Measurements from ENCODE around the gene SCAP.

SCAP gene

DNA sequence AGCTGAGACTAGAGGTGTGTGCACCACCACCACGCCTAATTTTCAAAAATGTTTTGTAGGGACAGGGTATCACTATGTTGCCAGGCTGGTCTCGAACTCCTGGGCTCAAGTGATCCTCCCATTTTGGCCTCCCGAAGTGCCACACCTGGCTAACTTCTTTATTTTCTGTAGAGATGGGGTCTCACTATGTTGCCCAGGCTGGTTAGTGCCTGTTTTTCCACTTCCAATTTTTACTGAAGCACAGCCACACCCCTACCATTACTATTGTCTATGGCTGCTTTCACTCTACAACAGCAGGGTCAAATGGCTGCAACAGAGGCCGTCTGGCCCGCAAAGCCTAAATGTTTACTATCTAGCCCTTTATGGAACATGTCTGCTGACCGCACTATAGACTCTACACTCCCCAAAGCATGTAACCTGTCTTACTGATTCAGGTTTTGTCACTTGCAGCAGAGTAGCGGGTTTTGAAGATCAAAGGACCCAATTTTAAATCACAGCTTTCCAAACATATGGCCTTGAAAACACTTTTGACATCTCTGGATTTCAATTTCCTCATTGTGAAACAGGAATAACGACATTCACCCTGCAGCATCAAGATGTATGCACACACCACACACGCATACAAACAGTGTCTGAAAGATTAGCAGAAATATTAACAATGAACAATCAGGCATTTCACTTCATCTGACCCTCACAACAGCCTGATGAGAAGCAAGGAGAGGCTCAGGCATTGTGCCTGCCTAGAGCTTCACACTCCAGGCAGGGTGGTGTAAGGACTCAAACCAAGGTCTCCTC, 46.1 kb downstream of the SCAP start:
- DNase-seq = no peak

DNA sequence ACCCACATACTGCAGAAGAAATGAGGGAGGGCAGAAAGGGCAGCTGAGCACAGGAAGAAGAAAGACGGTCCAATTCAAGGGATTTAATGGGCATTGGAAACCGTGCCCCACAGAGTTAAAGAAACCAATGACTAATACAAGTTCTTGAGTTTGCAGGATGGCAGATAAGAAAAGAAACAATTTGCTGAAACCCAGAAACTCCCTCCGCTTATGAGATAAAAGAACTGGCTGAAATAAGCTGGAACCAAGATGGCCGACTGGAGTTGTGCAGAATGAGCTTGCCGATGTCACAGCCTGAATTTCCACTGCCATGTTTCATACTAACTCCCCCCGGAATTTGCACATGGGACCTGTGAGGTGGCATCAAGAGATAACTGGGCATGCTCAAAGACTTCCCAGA, 47.1 kb downstream of the SCAP start:
- no peak for DNase-seq

DNA sequence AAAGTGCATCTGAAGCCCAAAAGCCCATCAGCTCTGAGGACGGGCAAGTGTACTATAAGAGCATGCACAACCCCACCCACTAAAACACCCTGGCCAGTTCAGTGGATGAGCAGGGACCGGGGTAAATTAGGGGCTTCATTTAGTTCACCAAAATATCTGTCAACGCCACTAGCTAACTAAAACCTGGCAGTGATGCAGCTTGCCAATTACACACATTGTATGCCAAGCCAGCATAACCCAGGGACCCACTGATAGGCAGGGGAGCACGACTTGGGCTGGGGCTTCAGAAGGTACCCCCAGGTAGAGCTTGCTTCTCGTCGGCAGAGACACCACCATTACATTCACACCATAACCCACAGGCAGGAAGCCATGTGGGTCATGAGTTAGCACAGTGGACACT, 47.9 kb downstream of the SCAP start:
- no peak for DNase-seq

DNA sequence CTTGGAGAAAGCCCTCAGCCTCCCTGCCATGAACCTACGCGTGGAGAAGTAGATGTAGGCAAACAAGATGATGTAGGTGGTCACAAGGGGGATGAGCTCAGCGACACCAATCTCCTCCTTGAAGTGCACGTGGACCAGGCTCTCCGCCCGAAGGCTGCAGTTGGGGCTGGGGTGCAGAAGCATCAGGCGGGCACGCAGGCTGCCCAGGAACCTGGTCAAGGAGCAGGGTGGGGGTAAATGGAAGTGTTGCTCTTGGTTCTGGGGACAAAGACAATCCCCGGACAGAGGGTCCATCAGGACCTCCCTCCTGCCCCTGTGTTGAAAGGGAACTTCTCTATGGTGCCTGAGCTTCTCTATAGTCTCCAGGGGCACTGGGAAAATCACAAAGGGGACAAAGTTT, 49.8 kb downstream of the SCAP start:
- no peak for DNase-seq

DNA sequence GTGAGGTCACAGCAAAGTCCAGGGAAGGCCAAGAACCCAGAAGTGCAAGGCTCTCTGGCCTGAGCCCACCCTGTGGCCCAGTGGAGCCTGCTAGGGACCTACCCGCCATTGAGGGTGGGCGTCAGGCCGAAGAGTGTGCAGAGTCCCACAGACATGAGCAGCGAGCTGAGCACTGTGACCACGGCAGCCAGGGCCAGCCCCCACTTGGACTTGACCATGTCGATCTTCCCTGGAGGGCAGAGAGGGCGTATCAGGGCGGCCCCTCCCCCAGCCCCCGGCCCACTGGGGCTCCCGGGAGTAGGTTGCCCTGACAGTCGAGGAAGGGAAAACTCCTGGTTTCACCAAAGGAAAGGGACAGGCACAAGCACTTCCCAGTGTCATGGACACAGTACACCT, 50.4 kb downstream of the SCAP start:
- DNase-seq = no peak

DNA sequence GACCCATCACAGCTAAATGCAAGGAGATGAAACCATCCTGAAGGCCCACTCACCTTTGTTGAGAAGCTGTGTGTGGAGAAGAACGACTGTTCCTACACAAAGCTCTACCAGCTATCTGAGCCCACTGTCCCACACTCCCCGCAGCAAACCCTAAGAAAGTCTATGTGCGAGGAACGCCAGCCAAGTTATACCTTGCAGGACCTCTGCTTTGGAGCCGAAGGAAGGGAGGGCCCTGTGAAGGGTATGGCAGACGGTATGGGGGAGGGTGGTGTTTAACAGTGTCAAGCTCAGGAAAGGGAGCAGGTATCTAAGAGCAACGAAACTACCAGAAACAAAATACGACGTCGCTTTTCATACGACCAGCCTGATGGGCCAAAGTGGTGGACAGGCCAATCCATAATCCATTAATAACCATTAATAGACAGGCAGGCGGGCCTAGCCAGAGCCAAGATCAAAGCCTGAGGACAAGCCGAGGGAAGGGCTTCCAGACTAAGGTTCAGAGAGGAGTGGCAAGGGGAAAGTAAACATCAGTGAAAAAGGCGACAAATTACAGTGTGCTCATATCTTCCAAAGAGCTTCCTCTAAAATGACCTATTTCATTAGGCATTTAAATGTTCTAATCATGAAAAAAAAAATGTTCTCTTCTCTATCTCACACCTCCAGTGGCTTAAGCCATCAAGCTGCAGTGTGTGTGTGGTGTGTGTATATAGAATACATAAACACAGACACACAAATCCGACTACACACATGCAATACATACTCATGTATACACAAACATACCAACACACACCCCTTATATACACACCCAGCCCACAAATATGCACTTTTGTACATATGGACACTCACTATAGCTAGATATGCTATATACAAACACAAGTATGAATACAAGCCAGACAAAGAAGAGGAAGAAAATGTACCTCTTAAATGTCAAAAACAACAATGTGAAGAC, 51.0 kb downstream of the SCAP start:
- DNase-seq = no peak

DNA sequence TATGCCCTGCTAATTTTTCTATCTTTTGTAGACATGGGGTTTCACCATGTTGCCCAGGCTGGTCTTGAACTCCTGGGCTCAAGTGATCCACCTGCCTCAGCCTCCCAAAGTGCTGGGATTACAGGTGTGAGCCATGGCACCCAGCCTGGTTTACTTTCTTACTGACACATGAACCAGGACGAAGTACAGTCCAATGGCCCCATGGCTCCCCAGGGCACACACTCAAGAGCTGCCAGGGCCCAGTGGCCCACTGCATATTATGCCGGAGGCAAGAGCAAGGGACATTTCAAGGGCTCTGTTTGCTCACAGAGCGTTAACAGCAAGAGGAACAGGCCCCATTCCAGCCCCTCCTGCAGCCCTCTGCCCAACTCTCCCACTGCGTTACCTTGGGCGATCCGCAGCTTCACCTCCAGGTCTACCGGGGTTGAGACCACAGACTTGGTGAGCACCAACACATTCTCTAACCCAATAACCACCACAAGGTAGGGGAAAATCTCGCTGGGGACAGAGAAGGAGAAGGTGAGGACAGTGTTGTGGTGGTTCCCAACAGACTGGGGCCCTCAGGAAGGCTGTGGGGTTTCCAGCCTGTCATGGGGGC, 52.1 kb downstream of the SCAP start:
- DNase-seq = no peak

DNA sequence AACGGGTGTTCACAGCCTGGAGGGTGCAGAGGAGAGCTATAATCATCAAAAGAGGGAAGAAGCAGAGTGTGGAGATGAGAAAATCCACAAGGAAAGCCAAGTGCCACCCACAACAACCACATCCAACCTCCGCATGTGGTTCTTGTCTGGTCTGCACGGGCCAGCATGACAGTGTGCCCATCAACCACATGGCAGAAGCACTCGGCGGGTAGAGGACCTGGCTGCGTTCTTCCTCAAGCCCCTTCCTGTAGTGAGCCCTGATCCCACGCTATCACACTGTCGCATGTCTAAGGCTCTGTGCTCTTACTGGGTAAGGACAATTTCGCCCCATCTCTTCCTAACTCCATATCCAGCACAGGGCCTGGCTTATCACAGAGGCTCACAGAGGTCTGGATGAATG, 53.0 kb downstream of the SCAP start:
- no peak for DNase-seq

DNA sequence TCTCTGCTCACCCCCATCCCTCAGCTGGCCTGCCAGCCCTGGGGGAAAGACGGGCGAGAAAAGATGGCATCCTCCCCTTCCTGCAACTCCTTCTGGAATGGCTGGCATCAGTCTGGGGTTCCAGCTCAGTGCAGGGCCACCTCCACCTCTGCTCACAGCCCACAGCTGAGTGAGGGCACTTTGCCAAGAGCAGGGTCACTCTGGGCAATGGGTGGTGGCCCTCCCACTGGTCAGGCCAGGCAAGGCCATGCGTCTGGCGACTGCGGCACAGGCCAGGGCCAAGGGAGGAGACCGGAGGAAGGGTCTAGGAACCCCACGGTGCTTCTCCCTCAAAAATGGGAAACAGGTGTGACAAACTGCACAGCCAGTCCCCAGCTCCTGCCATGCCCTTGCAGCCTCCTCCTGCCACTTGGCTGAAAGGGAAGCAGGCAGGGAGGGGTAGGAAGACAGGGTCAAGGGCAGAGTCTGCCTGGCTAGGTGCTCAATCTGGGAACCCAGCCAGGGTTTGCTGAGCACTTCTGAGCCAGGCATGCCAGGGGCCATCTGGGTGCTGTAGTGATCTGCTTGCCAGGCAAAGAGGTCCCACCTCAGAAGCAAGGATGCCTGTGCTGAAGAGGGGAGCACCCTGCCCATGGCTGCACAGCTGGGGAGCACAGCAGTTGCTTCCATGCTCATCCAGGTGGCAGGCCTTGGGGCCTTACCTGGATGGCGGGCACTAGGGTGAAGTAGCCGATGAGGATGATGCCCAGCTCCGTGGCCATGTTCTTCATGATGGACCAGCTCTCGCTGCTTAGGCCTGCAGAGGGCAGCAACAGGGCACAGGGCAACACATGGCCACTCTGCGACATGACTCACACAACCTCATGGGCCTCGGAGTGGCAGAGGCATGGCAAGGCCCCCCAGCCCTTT, 53.7 kb downstream of the SCAP start:
- no peak for DNase-seq

DNA sequence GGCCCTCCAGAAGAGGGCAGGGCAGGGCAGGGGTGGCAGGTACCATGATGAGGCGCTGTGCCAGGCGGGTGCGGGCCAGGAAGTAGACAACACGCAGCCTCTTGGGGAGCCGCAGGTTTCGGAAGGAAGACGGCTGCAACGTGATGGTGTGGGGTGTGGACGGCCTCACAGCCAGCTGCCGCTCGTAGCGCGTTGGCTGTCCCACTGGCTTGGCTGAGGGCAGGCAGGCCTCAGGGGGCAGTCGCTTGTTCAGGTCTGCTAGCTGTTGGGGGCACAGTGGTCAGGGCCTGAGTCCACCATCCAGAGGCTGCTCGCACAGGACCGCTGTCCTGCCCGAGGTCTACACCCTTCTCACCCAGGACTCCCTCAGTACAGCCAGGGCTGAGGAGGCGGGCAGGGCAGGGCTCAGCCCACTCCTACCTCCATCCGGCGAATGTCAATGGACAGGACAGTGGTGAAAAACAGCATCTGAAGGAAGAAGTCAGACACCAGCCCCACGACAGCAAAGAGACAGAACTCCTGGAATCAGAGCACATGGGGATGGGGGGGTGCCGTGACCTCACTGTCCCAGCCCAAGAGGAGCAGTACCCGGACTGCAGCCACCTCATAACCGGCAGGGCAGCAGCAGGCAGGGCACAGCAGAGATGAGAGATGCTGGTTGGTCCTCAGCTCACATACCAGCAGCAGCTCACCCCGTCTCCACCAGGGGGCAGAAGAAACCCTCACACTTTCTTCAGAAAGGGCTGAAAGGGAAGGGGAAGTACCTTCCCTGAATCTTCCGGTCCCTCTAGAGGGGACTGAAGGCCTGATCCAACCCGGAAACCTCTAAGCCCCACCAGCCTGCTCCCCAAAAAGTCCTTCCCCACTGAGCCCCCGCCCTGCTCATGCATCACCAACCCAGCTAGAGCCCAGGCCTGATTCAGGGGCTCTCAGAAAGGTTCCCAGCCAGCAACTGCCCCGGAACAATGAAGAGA, 54.9 kb downstream of the SCAP start:
- DNase-seq = peak; percentile 87

DNA sequence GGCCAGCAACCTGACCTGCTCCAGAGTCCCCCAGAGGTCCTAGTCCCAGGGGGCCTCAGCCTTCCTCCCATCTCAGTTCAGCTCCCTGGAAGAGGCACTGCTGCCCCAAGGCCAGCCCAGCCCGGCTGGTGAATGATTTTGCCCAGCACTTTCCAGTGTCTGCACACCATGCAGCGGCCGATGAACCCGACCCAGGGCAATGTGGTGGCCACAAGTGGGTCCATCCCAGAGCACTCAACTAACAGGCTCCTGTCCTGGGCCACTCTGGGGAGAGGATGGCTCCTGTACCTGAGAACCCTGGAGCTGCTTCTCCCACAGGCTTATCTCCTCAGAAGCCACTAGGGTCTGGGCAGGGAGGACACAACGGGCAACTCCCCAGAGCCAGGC, 55.7 kb downstream of the SCAP start:
- no peak for DNase-seq

DNA sequence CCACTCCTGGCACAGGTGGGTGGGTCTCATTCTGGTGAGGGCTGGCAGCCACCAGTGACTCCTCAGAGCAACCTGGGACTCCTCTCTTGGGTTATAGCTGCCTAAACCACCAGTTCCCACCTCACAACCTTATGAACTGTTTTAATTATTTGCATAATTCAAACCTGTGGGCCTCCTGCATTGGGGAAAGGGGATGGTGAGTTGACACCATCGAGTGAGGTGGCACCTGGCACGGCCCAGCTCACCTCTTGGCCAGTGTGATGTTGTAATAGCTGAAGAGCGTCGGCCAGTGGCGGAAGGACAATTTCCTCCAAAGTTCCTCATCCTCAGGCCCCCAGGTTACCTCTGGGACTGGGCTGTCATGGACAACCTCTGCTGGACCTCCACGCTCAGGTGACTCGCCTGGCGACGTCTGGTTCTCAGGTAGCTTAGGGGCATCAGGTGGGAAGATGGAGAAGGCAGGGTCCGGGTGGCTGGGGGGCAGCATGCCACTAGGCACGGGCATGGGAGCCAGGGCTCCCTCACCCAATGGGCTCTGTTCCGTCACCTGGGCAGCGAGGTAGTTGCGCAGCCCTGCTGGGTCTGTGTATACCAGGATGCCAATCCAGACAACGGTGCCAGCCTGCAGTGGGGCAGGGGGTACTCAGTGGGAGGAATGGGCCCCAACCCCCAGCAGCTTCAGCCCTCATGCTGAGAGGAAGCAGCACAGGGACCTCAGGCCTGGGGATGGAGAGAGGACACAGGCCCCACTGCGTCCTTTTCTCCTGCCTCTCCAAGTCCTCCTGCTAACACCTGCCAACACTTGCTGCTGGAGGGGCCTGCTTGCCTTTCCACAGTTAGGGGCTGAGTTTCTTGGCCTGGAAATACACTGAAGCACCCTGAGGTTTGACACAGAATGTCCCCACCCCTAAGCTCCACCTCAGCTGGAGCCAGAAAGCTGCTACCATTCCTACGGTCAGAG, 56.4 kb downstream of the SCAP start:
- DNase-seq = no peak

DNA sequence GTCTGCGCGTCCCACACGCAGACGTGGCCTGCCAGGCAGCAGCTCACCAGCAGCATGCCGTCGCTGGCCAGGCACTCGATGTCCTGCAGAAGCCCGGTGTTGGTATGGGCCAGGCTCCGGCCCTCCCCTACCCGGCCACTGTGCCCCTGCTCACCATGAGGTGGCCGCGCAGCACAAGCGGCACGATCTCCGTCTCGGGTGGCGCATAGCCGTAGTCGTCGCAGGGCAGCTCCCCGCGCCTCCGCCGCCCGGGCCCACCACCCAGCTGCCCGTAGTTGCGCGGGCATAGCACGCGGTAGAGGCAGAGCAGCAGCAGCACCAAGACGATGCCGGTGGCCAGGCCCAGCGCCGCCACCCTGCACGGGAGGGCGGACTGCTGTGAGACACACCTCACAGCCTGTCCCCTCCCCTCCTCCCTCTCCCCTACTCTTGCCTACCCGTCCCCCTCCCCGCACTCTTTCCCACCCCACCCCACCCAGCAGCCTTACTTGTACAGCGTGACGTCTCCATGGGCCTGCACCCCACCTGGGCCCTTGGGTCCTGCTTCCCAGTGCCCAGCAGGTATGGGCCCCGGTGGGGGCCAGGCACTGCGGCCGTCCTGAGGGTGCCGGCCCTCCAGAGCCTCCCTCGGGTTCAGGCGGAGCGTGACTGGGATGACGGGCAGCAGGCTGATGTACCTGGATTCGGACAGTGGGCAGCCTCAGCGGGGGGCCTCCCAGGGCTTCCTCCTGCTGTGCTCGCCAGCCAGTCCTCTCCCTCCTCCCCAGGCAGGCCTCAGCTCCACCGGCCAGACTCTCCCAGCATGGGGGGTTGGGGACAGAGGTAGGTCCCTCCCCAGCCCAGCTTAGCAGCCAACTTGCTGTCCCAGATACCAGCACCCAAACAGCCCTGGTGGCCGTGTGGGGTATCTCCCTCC, 57.3 kb downstream of the SCAP start:
- no peak for DNase-seq

DNA sequence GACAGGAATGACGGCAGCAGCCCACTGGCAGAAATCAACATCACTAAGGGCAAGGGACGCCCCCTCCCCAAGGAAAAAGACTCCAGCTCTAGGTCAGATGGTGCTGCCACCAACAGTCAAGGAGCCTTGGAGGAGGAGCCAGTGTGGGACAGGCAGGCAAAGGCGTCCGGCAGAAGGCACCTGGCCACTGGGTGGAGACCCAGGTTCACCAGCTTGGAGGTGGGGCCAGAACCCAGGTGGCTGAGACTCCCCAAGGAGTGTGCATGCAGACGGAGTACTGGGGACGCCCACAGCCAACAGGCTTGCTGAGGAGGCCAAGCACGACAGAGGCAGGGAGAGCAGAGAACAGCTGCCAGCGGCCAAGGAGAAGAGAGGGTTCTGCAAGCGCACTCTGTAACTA, 59.7 kb downstream of the SCAP start:
- DNase-seq = no peak

DNA sequence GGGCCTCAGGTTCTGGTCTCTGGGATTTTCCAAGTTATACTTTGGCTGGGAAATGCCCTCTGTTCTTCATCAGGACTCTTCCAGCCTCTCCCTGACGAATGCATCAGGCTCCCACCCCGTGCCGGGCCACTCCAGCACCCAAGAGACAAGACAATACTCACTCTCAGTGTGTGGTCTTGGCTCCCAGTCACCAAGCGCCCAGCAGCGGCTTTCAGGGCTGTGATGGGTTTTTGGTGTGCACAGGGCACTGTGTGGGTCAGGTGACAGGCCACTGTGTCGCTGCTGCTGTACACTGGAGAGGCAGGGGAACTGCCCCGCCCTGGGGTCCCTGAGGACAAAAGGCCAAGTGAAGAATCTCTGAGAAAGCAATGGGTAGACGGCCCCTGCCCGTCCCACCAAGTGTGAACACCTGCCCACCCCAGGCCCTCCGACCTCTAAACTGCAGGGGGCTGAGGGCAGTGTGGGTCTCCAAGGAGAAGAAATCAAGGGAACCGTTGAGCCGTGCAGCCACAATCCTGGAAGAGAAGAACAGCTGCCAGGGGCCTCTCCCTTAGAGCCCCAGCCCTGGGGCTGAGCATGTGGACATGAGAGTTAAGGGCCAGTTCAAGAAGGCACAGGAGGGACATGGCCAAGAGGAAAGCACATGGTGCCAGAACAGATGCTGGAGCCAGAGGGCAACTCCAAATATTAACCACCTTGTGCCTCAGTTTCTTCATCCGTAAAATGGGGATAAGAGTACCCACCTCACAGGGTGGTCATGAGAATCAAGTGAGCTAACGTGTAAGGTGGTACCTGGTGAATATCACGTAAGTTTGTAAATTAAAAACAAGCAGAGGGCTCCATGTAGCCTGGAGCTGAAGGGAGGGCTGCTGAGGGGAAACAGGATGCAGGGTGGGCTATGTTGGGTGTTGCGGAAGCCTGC, 60.8 kb downstream of the SCAP start:
- no peak for DNase-seq

DNA sequence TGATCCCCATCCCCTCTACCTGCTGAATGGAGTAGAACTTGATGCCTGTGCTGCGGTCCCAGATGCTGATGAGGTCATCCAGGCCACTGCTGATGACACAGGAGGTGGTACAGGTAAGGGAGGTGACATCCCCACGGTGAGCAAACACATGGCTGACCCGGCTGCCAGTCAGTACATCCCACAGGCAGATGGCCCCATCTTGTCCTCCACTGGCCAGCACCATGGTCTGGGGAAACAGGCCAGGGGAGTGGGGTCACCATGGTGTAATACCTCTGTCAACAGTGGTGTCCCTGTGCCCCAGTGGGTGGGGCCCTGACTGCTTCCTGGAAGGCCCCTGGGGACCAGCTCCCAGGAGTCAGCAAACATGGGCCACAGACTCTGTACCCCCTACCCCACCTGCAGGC, 61.6 kb downstream of the SCAP start:
- DNase-seq = no peak

DNA sequence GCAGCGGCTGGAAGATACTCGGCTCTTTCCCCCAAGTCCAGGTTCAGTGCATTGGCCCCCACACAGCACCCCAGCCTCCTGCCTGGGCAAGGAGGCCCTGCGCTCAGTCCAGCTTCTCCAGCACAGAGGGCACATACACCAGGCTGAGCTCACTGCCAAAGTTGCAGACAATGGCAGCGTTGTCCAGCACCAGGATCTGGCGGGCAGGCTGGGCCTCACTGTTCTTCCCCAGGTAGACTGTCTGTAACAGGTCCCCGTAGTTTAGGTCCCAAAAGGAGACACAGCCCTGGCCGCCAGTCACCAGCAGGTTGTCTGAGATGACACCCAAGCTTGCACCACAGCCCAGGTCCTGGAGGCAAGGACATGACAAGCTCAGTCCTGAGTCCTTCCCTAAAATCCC, 62.0 kb downstream of the SCAP start:
- DNase-seq = no peak

All from kidney glomerular epithelial cell (primary cell).